Measurements from ENCODE around the gene SLN. TPM values are rescaled to one million over a fixed set of nuclear protein-coding genes. Genes with fewer than 3 reads are reported as not detected.

The SLN gene
- total RNA-seq, 4 donors from 2014 or later, result 2.0 to 2.3 TPM; not detected in 2

DNA sequence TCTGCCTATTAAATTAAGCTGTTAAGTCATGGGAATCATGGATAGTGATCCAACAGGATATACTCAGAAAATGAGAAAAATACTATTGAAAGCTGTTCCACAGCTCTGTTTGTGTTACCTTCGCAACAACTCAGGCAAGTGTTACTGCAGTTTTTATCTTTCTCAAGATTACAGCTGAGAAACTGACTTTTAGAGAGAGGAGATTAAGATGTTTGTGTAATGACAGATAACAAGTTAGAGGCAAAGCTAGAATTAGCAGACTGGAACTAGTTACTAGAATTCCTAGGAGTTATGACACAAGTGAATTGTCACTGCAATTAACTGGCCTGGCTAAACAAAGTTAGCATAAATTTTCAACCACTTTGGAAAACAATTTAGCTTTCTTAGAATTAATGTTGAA lies 1.6 kb downstream of the SLN start:
- Histone ChIP-seq H3K27ac (no peak overlapping the region), H3K36me3 (no peaks in the 10 kb centered on the region), H3K4me1 (no peaks in the 10 kb centered on the region), H3K27me3 (no peaks in the 10 kb centered on the region), H3K9me3 (no peaks in the 10 kb centered on the region), H3K4me3 (no peak overlapping the region)
- no peak for TF ChIP-seq POLR2A (IDR thresholded peaks at IDR 0.05)
- TF ChIP-seq, protein P1, sequence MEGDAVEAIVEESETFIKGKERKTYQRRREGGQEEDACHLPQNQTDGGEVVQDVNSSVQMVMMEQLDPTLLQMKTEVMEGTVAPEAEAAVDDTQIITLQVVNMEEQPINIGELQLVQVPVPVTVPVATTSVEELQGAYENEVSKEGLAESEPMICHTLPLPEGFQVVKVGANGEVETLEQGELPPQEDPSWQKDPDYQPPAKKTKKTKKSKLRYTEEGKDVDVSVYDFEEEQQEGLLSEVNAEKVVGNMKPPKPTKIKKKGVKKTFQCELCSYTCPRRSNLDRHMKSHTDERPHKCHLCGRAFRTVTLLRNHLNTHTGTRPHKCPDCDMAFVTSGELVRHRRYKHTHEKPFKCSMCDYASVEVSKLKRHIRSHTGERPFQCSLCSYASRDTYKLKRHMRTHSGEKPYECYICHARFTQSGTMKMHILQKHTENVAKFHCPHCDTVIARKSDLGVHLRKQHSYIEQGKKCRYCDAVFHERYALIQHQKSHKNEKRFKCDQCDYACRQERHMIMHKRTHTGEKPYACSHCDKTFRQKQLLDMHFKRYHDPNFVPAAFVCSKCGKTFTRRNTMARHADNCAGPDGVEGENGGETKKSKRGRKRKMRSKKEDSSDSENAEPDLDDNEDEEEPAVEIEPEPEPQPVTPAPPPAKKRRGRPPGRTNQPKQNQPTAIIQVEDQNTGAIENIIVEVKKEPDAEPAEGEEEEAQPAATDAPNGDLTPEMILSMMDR (IDR thresholded peaks at IDR 0.05), result no peak
- no peak for DNase-seq
- intact Hi-C loops (cut with DNase I; ENCODE audit: low total_unique reads), result no loop called here

DNA sequence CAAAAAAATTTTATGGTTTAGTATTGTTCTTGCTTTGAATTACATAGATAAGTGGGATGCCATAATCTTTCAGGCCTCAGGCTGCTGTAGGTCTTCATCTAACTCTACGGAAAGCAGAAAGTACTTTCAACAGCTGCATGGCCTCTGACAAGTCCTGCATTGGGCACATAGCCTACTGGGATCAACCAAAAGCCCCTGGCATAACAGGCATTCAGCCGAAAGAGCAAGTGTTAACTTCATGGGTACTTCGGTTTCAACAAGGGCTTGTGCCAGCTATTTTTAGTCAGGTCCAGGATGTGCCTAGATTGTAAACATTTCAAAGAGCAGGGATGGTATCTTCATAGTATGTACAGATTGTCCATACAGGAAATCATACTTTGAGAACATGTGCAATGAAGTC lies 3.1 kb downstream of the SLN start:
- Histone ChIP-seq H3K4me3 (no peak overlapping the region), H3K9me3 (no peaks in the 10 kb centered on the region), H3K27ac (no peak overlapping the region), H3K4me1 (no peaks in the 10 kb centered on the region), H3K36me3 (no peaks in the 10 kb centered on the region), H3K27me3 (no peaks in the 10 kb centered on the region)
- no peak for DNase-seq
- TF ChIP-seq, protein P1 (IDR thresholded peaks at IDR 0.05), result no peak
- TF ChIP-seq POLR2A (IDR thresholded peaks at IDR 0.05), result no peak
- intact Hi-C loops (cut with DNase I; ENCODE audit: low total_unique reads), result no loop called here

DNA sequence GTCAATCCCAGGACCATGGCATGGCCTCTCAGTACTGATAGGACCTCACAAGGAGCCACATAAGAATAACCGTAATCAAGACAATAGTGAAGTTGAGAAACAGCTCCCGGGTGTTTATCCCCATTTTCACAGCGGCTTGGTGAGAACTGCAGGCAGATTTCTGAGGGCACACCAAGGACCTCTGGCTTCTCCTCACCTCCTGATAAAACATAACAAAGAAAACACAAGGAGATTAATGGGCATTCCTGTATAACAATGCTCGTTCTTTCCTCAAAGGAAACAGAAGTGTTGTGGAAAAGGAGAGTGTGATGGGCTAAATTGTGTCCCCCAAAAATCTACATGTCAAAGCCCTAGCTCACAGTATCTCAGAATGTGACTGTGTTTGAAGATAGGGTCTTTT lies 4.0 kb downstream of the SLN start:
- intact Hi-C loops (cut with DNase I; ENCODE audit: low total_unique reads), result no loop called here
- no peak overlapping the region for H3K4me3 ChIP-seq
- no peak for DNase-seq
- no peaks in the 10 kb centered on the region for H3K9me3 ChIP-seq
- H3K36me3 ChIP-seq, result no peaks in the 10 kb centered on the region
- H3K27ac ChIP-seq, result no peak overlapping the region
- H3K27me3 ChIP-seq, result no peaks in the 10 kb centered on the region
- no peak for TF ChIP-seq POLR2A (IDR thresholded peaks at IDR 0.05)
- TF ChIP-seq, protein P1 (IDR thresholded peaks at IDR 0.05), result no peak
- no peaks in the 10 kb centered on the region for H3K4me1 ChIP-seq

DNA sequence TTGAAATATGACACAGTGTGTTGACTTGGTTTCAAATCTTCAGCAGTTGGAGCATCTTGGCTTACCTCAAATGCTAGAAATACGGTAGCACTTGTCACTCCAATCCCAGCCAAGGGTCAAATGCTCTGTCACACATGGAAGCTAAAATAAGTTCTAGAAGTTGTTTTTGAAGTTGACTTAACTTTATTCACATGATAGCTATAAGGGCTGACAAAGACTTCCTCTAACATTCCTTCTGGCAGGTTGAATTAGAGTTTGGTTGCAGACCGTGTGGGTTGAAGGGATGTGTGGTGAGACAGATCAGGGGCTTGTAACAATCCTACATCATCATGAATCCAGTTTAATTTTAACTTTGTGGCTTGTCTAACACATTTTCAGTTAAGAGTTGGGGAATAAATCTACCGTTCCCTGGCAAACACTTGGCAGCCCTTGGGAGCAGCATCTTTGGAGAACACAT lies 4.6 kb downstream of the SLN start:
- Histone ChIP-seq H3K36me3 (no peaks in the 10 kb centered on the region), H3K4me3 (no peak overlapping the region), H3K27me3 (no peaks in the 10 kb centered on the region), H3K4me1 (no peaks in the 10 kb centered on the region), H3K9me3 (no peaks in the 10 kb centered on the region), H3K27ac (no peak overlapping the region)
- DNase-seq, result no peak
- intact Hi-C loops (cut with DNase I; ENCODE audit: low total_unique reads), result no loop called here
- no peak for TF ChIP-seq POLR2A (IDR thresholded peaks at IDR 0.05)
- TF ChIP-seq, protein P1 (IDR thresholded peaks at IDR 0.05), result no peak

DNA sequence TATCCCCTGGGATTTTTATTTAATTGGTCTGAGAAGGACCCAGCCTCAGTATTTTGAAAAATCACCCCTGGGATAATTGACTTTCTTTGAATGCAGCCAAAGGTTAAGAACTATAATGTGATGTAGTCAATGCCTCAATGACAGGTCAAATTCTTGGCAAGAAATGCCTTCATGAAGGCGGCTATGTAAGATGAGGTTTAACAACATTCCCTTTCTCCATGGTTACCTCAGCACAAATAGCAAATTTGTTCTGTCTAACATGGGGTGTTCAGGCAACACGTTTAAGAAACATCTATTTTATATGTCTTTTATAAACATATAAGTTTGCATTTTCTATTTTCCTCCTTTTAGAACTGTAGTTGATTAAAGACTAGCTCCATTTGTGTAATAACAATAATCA lies 5.3 kb downstream of the SLN start:
- intact Hi-C loops (cut with DNase I; ENCODE audit: low total_unique reads), result no loop called here

More for the DNA sequence above, 5.3 kb downstream of the SLN start:
- TF ChIP-seq POLR2A (IDR thresholded peaks at IDR 0.05), result no peak
- TF ChIP-seq, protein P1 (IDR thresholded peaks at IDR 0.05), result no peak
- Histone ChIP-seq H3K9me3 (no peaks in the 10 kb centered on the region), H3K27ac (no peak overlapping the region), H3K36me3 (no peaks in the 10 kb centered on the region), H3K27me3 (no peaks in the 10 kb centered on the region), H3K4me1 (no peaks in the 10 kb centered on the region), H3K4me3 (no peak overlapping the region)
- no peak for DNase-seq
